K562 (cell line): ENCODE results near the gene USP49. TPM values are rescaled to one million over a fixed set of nuclear protein-coding genes. Genes with fewer than 3 reads are reported as not detected.
A peak's percentile ranks its signal among the peaks of the same experiment; 100 is the strongest.

Source experiments
- ARID1B ChIP-seq: fragments of 450-650 bp; IDR thresholded peaks from 2 replicates; pipeline ENCODE4 v1.6.1; 2016; ENCODE audit warnings: antibody characterized with exemption, mild to moderate bottlenecking, inconsistent platforms
- BHLHE40 ChIP-seq: IDR thresholded peaks from 2 replicates; pipeline ENCODE4 v1.6.1; 2011; ENCODE audit warnings: low read length, improper control_type of control experiment
- L3MBTL2 ChIP-seq: fragments of 450-650 bp; IDR thresholded peaks from 2 replicates; pipeline ENCODE4 v1.6.1; 2016; ENCODE audit warnings: mild to moderate bottlenecking, moderate library complexity
- LCOR ChIP-seq: sonication (generic); formaldehyde crosslinking; IDR thresholded peaks from 2 replicates; pipeline ENCODE4 v1.8.0; 2022; ENCODE audit warnings: mild to moderate bottlenecking, missing genetic modification reagents
- POLR3A ChIP-seq: IDR thresholded peaks from 2 replicates; pipeline ENCODE4 v1.6.1; 2011; ENCODE audit warnings: borderline replicate concordance, mild to moderate bottlenecking, moderate library complexity; ENCODE audit not compliant: insufficient read length, insufficient read depth; ENCODE audit errors: extremely low read depth
- RBM22 ChIP-seq: fragments of 200-400 bp; formaldehyde crosslinking; IDR thresholded peaks from 2 replicates; pipeline ENCODE4 v1.6.1; 2018; ENCODE audit warnings: low read length, low read depth; ENCODE audit not compliant: poor library complexity, severe bottlenecking
- SP2 ChIP-seq: IDR thresholded peaks from 2 replicates; pipeline ENCODE4 v1.6.1; 2011; ENCODE audit warnings: mild to moderate bottlenecking, low read depth, low read length, moderate library complexity; ENCODE audit not compliant: poor library complexity, severe bottlenecking; ENCODE audit errors: extremely low read depth
- SRSF3 ChIP-seq: fragments of 200-400 bp; formaldehyde crosslinking; IDR thresholded peaks from 2 replicates; pipeline ENCODE4 v1.6.1; 2016; ENCODE audit warnings: mild to moderate bottlenecking, low read length, moderate library complexity; ENCODE audit not compliant: insufficient read depth
- TAF9B ChIP-seq: fragments of 450-650 bp; IDR thresholded peaks from 2 replicates; pipeline ENCODE4 v1.6.1; 2018; ENCODE audit warnings: mild to moderate bottlenecking; ENCODE audit not compliant: partially characterized antibody
- U2AF2 ChIP-seq: fragments of 200-400 bp; formaldehyde crosslinking; optimal IDR thresholded peaks from 2 replicates; pipeline ENCODE3; 2017; ENCODE audit warnings: low read depth, mild to moderate bottlenecking, low read length
- XRCC3 ChIP-seq: fragments of 450-650 bp; IDR thresholded peaks from 2 replicates; pipeline ENCODE4 v1.6.1; 2017; ENCODE audit warnings: mild to moderate bottlenecking, moderate library complexity
- ZNF785 ChIP-seq: fragments of 250-450 bp; sonication (Bioruptor Pico); IDR thresholded peaks from 2 replicates; pipeline ENCODE4 v1.4.0; 2020; ENCODE audit warnings: mild to moderate bottlenecking
- polyA plus RNA-seq, 8 experiments: library from polyadenylated mRNA; depleted of rRNA in 4 of 8; stranded (reverse) in 5 of 8; unstranded in 3 of 8; fragments of >200 nt; fragmentation: Nextera tagmentation in 2 of 8; fragmentation: Illumina TruSeq in 1 of 8; extraction: Ambion mirVana in 2 of 8; extraction: Trizol in 1 of 8; gene quantifications; 2 replicates each; pipeline versions ENCODE4 v1.2.1 to v1.2.3, GENCODE V29; 2011 to 2014; ENCODE audit warnings: inconsistent platforms in 1 of 8, missing spikeins in 1 of 8
- total RNA-seq, 7 experiments: library from RNA; depleted of rRNA in 6 of 7; stranded (reverse); fragments of >200 nt in 6 of 7; fragmentation: Illumina TruSeq in 2 of 7; extraction: Trizol in 2 of 7; gene quantifications; 2 replicates each; pipeline versions ENCODE4 v1.2.1 to v1.2.3, GENCODE V29; 2011 to 2021; ENCODE audit warnings: low replicate concordance in 1 of 7
- TF ChIP-seq, protein P1 (sequence below): sonication (generic); formaldehyde crosslinking; IDR thresholded peaks from 2 replicates; pipeline ENCODE4 v1.8.0; 2023; ENCODE audit warnings: missing genetic modification reagents, mild to moderate bottlenecking, borderline replicate concordance
- TF ChIP-seq, protein P2 (sequence below), 2 experiments: fragments of 250-450 bp in 1 of 2; fragments of 450-650 bp in 1 of 2; sonication (Bioruptor Pico) in 1 of 2; IDR thresholded peaks; 2 replicates each; pipeline versions ENCODE4 v1.6.1 to v1.8.0; 2016 to 2021; ENCODE audit warnings: mild to moderate bottlenecking in 2 of 2, moderate library complexity in 2 of 2, missing compliant biosample characterization in 1 of 2, missing genetic modification characterization in 1 of 2
- TF ChIP-seq, protein P3 (sequence below): fragments of 450-650 bp; IDR thresholded peaks from 2 replicates; pipeline ENCODE4 v1.6.1; 2016; ENCODE audit warnings: antibody characterized with exemption
- TF ChIP-seq, protein P4 (sequence below): fragments of 250-450 bp; sonication (Bioruptor Pico); IDR thresholded peaks from 2 replicates; pipeline ENCODE4 v1.9.0; 2021; ENCODE audit warnings: mild to moderate bottlenecking, inconsistent platforms

Gene USP49
- total and polyA plus RNA-seq, 9 of the 15 experiments (the other 6 are each of a cell fraction or from before 2014, with no cell fraction given): 1.0 to 9.9 (median 6.5) TPM

DNA sequence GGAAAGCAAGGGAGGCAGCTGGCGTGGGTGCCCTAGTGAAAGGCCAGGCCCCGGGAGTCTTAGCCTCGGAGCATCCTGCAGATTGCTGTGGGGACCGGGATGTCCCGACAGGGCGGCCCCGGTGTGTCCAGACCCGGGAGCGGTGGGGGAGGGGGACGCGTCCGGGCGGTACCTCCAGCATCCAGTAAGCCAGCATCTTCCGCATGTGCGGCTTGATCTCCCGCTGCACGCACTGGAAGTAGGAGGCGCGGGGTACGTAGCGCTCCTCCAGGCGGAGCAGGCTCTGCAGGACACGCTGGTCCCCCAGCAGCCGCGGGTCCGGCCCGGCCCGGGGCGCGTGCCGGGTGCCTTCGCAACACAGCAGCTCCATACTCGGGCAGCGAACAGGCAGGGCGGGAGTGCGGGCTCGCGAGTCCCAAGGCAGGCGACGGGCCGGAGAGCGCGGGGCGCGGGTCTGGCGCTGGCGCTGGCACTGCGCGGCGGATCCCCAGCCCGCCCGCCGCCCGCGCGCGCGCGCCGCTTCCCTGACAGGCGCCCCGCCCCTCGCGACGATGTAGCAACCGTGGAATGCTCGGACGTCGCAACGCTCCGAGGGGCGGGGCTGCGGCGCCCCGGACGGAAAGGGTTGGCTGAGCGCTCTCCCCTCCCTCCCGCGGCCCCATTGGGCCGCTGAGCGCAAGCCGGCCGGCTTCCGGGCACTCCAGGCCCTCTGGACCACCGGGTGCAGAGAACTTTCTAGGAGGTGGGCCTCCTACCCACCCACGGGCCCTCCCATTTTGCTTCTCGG lies 46.3 kb upstream of the USP49 start, which contains the start of gene CCND3 (continued):
- TF ChIP-seq, protein P1, sequence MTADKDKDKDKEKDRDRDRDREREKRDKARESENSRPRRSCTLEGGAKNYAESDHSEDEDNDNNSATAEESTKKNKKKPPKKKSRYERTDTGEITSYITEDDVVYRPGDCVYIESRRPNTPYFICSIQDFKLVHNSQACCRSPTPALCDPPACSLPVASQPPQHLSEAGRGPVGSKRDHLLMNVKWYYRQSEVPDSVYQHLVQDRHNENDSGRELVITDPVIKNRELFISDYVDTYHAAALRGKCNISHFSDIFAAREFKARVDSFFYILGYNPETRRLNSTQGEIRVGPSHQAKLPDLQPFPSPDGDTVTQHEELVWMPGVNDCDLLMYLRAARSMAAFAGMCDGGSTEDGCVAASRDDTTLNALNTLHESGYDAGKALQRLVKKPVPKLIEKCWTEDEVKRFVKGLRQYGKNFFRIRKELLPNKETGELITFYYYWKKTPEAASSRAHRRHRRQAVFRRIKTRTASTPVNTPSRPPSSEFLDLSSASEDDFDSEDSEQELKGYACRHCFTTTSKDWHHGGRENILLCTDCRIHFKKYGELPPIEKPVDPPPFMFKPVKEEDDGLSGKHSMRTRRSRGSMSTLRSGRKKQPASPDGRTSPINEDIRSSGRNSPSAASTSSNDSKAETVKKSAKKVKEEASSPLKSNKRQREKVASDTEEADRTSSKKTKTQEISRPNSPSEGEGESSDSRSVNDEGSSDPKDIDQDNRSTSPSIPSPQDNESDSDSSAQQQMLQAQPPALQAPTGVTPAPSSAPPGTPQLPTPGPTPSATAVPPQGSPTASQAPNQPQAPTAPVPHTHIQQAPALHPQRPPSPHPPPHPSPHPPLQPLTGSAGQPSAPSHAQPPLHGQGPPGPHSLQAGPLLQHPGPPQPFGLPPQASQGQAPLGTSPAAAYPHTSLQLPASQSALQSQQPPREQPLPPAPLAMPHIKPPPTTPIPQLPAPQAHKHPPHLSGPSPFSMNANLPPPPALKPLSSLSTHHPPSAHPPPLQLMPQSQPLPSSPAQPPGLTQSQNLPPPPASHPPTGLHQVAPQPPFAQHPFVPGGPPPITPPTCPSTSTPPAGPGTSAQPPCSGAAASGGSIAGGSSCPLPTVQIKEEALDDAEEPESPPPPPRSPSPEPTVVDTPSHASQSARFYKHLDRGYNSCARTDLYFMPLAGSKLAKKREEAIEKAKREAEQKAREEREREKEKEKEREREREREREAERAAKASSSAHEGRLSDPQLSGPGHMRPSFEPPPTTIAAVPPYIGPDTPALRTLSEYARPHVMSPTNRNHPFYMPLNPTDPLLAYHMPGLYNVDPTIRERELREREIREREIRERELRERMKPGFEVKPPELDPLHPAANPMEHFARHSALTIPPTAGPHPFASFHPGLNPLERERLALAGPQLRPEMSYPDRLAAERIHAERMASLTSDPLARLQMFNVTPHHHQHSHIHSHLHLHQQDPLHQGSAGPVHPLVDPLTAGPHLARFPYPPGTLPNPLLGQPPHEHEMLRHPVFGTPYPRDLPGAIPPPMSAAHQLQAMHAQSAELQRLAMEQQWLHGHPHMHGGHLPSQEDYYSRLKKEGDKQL: no peak
- TF ChIP-seq SRSF3 (no peak), XRCC3 (no peak), POLR3A (no peak), TAF9B (no peak), LCOR (0 out of 2 replicates have a peak, but pooled peaks have one; percentile 44), L3MBTL2 (peak; percentile 73; the same call in 1 of the 2 replicates), U2AF2 (no peak), SP2 (peak; percentile 10), BHLHE40 (peak; percentile 31; the same call in 1 of the 2 replicates), RBM22 (no peak), ARID1B (no peak; the same call in 1 of the 2 replicates), ZNF785 (CRISPR knock-in tag) (no peak)
- TF ChIP-seq, protein P2, sequence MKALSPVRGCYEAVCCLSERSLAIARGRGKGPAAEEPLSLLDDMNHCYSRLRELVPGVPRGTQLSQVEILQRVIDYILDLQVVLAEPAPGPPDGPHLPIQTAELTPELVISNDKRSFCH (CRISPR knock-in tag; IDR thresholded peaks at IDR 0.05): no peak
- TF ChIP-seq, protein P2 (tag; IDR thresholded peaks at IDR 0.05): peak; percentile 67; the same call in 1 of the 2 replicates
- TF ChIP-seq, protein P3, sequence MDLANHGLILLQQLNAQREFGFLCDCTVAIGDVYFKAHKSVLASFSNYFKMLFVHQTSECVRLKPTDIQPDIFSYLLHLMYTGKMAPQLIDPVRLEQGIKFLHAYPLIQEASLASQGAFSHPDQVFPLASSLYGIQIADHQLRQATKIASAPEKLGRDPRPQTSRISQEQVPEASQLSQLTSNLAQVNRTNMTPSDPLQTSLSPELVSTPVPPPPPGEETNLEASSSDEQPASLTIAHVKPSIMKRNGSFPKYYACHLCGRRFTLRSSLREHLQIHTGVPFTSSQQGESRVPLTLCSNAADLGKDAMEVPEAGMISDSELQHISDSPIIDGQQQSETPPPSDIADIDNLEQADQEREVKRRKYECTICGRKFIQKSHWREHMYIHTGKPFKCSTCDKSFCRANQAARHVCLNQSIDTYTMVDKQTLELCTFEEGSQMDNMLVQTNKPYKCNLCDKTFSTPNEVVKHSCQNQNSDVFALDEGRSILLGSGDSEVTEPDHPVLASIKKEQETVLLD: no peak; the same call in 1 of the 2 replicates
- TF ChIP-seq, protein P4, sequence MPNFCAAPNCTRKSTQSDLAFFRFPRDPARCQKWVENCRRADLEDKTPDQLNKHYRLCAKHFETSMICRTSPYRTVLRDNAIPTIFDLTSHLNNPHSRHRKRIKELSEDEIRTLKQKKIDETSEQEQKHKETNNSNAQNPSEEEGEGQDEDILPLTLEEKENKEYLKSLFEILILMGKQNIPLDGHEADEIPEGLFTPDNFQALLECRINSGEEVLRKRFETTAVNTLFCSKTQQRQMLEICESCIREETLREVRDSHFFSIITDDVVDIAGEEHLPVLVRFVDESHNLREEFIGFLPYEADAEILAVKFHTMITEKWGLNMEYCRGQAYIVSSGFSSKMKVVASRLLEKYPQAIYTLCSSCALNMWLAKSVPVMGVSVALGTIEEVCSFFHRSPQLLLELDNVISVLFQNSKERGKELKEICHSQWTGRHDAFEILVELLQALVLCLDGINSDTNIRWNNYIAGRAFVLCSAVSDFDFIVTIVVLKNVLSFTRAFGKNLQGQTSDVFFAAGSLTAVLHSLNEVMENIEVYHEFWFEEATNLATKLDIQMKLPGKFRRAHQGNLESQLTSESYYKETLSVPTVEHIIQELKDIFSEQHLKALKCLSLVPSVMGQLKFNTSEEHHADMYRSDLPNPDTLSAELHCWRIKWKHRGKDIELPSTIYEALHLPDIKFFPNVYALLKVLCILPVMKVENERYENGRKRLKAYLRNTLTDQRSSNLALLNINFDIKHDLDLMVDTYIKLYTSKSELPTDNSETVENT (CRISPR knock-in tag): peak; percentile 83; the same call in 1 of the 2 replicates
